MM.1S (cell line): ENCODE measurements around the gene TTYH1.

Experiments used
- DNase-seq: peaks from one replicate; pipeline ENCODE4 v3.0.0-alpha.2; 2015
- H2AFZ ChIP-seq: fragments of 300-600 bp; sonication (generic); 2 replicates; pipeline ENCODE4 v1.6.0; 2016; ENCODE audit warnings: antibody characterized with exemption, low read length
- H3F3A ChIP-seq: fragments of 300-600 bp; sonication (generic); 2 replicates; pipeline ENCODE4 v1.6.1; 2016; ENCODE audit warnings: mild to moderate bottlenecking, antibody characterized with exemption, low read length, moderate library complexity, mixed read lengths; ENCODE audit not compliant: insufficient read depth
- H3K27ac ChIP-seq: fragments of 300-600 bp; sonication (generic); 2 replicates; pipeline ENCODE4 v1.5.1; 2016; ENCODE audit warnings: mild to moderate bottlenecking, low read length
- H3K27me3 ChIP-seq: fragments of 300-600 bp; sonication (generic); replicated peaks from 2 replicates; pipeline ENCODE4 v1.6.0; 2016; ENCODE audit warnings: low read length; ENCODE audit not compliant: insufficient read depth
- H3K36me3 ChIP-seq: fragments of 300-600 bp; sonication (generic); replicated peaks from 2 replicates; pipeline ENCODE4 v1.6.1; 2016; ENCODE audit warnings: mild to moderate bottlenecking, low read length, mixed read lengths; ENCODE audit not compliant: insufficient read depth
- H3K4me1 ChIP-seq: fragments of 300-600 bp; sonication (generic); 2 replicates; pipeline ENCODE4 v1.6.1; 2016; ENCODE audit warnings: low read length, mixed read lengths
- H3K4me2 ChIP-seq: fragments of 300-600 bp; sonication (generic); 2 replicates; pipeline ENCODE4 v1.6.0; 2016; ENCODE audit warnings: low read depth, low read length
- H3K4me3 ChIP-seq: fragments of 300-600 bp; sonication (generic); 2 replicates; pipeline ENCODE4 v1.5.1; 2016; ENCODE audit warnings: low read length, mixed read lengths
- H3K79me2 ChIP-seq: fragments of 300-600 bp; sonication (generic); 2 replicates; pipeline ENCODE4 v1.6.1; 2016; ENCODE audit warnings: mixed run types, low read length, mixed read lengths
- H3K9ac ChIP-seq: fragments of 300-600 bp; sonication (generic); 2 replicates; pipeline ENCODE4 v1.6.1; 2016; ENCODE audit warnings: low read length, mixed read lengths
- H3K9me2 ChIP-seq: fragments of 300-600 bp; sonication (generic); replicated peaks from 2 replicates; pipeline ENCODE4 v1.6.1; 2016; ENCODE audit warnings: mild to moderate bottlenecking, low read length, mixed read lengths; ENCODE audit not compliant: insufficient read depth
- H3K9me3 ChIP-seq: fragments of 300-600 bp; sonication (generic); replicated peaks from 2 replicates; pipeline ENCODE4 v1.6.1; 2016; ENCODE audit warnings: mild to moderate bottlenecking, low read length, mixed read lengths; ENCODE audit not compliant: insufficient read depth
- H4K20me1 ChIP-seq: fragments of 300-600 bp; sonication (generic); 2 replicates; pipeline ENCODE4 v1.6.1; 2016; ENCODE audit warnings: mild to moderate bottlenecking, low read length, moderate library complexity, mixed read lengths; ENCODE audit not compliant: insufficient read depth
- CTCF ChIP-seq: fragments of 300-600 bp; sonication (generic); IDR thresholded peaks from 2 replicates; pipeline ENCODE4 v1.5.1; 2016; ENCODE audit warnings: antibody characterized with exemption, low read length, mixed read lengths
- EZH2 ChIP-seq: fragments of 300-600 bp; sonication (generic); optimal IDR thresholded peaks from 2 replicates; pipeline ENCODE3; 2017; ENCODE audit warnings: low read depth, mild to moderate bottlenecking, antibody characterized with exemption, low read length, mixed read lengths
- EZH2phosphoT487 ChIP-seq: fragments of 300-600 bp; sonication (generic); IDR thresholded peaks from 2 replicates; pipeline ENCODE4 v1.6.1; 2018; ENCODE audit warnings: antibody characterized with exemption, low read length

The TTYH1 gene

GRCh38 chr19:54451331-54451871 lies 36.1 kb downstream of the TTYH1 start:
- no peak overlapping the region for H2AFZ ChIP-seq
- no peaks in the 10 kb centered on the region for H3F3A ChIP-seq
- no peak overlapping the region for H3K27ac ChIP-seq
- no peaks in the 10 kb centered on the region for H3K9me3 ChIP-seq
- DNase-seq, result no peak
- no peaks in the 10 kb centered on the region for H3K27me3 ChIP-seq
- H3K9me2 ChIP-seq, result no peaks in the 10 kb centered on the region
- H3K79me2 ChIP-seq, result peaks cover 93% of the 10 kb centered on the region
- H3K4me1 ChIP-seq, result peaks cover 8% of the 10 kb centered on the region; the same call in 1 of the 2 replicates
- peak overlapping the region; percentile 9; the same call in 1 of the 2 replicates for H3K4me2 ChIP-seq
- no peak overlapping the region for H3K9ac ChIP-seq
- H3K36me3 ChIP-seq, result peaks cover 26% of the 10 kb centered on the region
- peaks cover 19% of the 10 kb centered on the region for H4K20me1 ChIP-seq
- no peak overlapping the region for H3K4me3 ChIP-seq
- TF ChIP-seq EZH2phosphoT487 (no peak), CTCF (no peak), EZH2 (no peak)

- TF ChIP-seq CTCF (no peak), EZH2phosphoT487 (no peak), EZH2 (no peak)
- Histone ChIP-seq H3K4me3 (no peak overlapping the region), H3F3A (no peaks in the 10 kb centered on the region), H3K36me3 (peaks cover 26% of the 10 kb centered on the region), H4K20me1 (peaks cover 19% of the 10 kb centered on the region), H3K9me2 (no peaks in the 10 kb centered on the region), H2AFZ (no peak overlapping the region), H3K79me2 (peaks cover 90% of the 10 kb centered on the region), H3K4me1 (peaks cover 8% of the 10 kb centered on the region; the same call in 1 of the 2 replicates), H3K4me2 (no peak overlapping the region), H3K9me3 (no peaks in the 10 kb centered on the region), H3K27ac (no peak overlapping the region), H3K9ac (no peak overlapping the region), H3K27me3 (no peaks in the 10 kb centered on the region)
- no peak for DNase-seq
Measured at GRCh38 chr19:54451997-54452396, 36.7 kb downstream of the TTYH1 start.

GRCh38 chr19:54452626-54453025 lies 37.4 kb downstream of the TTYH1 start:
- Histone ChIP-seq H3K79me2 (peaks cover 86% of the 10 kb centered on the region), H3K4me3 (no peak overlapping the region), H3K27me3 (no peaks in the 10 kb centered on the region), H4K20me1 (peaks cover 19% of the 10 kb centered on the region), H3K36me3 (peaks cover 26% of the 10 kb centered on the region), H3K9me3 (no peaks in the 10 kb centered on the region), H3K27ac (no peak overlapping the region), H3K4me1 (peaks cover 5% of the 10 kb centered on the region; the same call in 1 of the 2 replicates), H3K9ac (no peak overlapping the region), H2AFZ (no peak overlapping the region), H3K4me2 (no peak overlapping the region), H3K9me2 (no peaks in the 10 kb centered on the region), H3F3A (no peaks in the 10 kb centered on the region)
- no peak for DNase-seq
- TF ChIP-seq EZH2phosphoT487, result no peak
- no peak for TF ChIP-seq EZH2
- no peak for TF ChIP-seq CTCF
